Stimulated activated CD8-positive, alpha-beta memory T cell treated with anti-CD3 and anti-CD28 coated beads, Interleukin-15, amount 100 ng/mL, for 1 hour (primary cell): ENCODE data around the gene ZFR.
"Not testable (repeated sequence)": the region's sequence is repeated elsewhere in the genome, so short reads cannot be mapped to it uniquely, and the experiment has no call there.

Experiments
- DNase-seq: peaks from one replicate; pipeline ENCODE4 v3.0.0-alpha.2; 2020; ENCODE audit warnings: low read depth

ZFR gene

DNA sequence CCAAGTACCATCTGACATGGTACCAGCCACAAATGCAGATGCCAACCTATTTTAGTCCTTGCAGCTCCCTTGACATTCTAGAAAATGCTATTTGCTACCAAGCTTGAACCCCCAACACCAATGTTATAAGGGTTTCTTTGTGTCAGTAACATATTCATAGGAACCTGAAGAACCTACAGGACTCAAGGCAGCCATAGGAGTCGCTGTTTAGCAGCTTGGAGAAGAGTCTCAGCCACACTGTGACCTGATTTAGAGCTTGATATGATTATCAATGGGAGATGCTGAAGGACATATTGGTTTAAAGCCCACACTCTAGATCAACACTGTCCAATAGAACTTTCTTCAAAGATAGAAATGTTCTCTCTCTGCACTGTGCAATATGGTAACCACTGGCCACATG, 6.4 kb upstream of the ZFR start:
- DNase-seq = no peak

DNA sequence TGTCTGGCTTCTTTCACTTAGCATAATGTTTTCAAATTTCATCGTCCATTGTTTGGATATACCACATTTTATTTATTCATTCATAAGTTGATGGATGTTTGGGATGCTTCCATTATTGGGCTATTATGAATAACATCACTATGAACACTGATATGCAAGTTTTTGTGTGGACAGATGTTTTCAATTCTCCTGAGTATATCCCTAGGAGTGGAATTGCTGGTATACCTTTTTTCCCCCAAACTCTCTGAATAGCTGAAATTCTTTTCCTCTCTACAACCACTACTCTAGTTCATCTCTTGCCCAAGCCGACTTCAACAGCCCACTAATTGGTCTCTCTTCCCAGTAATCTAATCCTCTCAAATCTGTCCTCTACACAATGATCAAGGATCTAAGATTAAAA, 4.7 kb upstream of the ZFR start:
- no peak for DNase-seq

DNA sequence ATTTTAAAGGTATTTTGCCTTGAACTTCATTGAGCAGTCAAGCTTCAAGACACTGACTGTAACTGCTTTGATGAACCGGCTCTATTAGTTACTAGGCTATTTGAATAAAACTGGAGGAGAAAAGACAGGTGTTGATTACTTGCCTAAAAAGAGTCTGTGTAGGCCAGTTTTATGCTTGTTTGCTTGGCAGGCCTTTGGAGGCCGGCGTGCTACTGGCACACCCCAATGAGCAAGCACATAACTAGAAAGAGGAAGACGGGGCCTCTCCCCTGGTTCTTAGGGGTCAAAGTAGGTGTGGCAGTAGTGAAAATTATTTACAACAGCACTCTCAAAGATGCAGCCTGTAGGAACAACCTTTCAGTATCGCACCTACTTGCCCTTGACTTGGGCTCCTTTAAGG, 2.1 kb upstream of the ZFR start:
- no peak for DNase-seq

DNA sequence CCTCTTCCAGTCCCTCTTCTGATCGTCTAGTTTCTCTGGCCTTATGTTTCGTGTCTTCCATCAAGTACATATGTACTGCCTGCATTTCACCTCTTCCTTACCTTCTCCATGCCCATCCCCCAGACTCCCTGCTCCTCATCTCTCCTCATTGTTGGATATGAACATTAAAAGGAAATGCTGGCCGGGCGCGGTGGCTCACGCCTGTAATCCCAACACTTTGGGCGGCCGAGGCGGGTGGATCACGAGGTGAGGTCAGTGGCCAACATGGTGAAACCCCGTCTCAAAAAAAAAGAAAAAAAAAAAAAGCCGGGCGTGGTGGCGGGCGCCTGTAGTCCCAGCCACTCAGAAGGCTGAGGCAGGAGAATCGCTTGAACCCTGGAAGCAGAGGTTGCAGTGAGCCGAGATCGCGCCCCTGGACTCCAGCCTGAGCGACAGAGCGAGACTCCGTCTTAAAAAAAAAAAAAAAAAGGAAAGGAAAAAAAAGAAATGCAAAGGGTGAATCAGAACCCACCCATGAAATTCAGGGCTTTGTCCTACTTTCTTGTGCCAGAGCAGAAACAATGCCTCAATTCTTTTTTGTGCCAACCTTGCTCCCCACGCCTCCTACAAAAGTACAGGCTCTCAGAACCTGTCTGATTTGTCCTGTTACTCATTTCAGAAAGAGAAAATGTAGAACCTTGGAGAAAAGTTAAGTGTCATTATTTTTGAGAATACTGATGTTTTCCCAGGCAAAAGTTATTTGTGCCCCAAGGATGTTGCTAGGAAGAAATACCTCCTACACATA, 1.5 kb upstream of the ZFR start:
- DNase-seq = no peak

- DNase-seq = no peak
Measured at GRCh38 chr5:32445287-32445758, 783 bp upstream of the ZFR start.

DNA sequence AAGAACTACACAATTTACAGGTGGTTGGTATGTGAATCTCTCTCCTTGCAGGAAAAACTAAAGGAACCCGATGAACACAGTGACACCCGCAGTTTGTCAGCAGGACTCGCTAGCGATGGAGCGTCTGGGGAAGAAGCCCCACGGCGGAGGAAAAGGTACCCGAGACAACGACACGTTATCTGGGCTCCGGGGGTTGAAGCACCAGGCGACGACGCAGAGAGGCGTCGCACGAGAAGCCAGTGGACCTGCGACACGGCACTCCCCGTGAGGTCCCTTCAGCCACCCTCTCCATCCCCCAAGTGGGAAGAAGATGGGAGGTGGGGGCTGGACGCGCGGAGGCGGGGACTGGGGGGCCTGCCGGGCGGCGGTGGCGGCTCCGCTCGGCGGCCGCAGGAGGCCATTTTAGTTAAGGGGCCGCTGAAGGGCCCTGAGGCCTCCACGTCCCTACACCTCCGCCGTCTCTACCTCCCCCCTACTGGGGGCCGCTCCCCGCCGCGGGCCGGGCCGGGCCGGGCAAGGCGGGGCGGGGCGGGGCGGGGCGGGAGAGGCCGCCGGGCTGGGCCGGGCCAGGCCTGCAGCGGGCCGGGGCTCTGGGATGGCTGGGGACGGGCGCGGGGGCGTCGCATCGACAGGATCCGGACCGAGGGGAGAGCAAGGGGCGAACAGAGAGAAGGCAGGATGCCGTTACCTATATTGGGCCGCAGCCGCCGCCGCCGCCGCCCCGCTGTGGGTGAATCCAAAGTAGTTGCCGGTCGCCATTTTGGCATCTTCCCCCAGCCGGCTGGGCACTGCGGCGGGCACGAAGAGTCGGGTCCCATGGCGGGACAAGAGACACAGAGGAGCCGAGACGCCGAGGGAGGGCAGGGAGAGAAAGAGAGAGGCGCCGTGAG, 754 bp downstream of the ZFR start:
- peak; percentile 10 for DNase-seq

DNA sequence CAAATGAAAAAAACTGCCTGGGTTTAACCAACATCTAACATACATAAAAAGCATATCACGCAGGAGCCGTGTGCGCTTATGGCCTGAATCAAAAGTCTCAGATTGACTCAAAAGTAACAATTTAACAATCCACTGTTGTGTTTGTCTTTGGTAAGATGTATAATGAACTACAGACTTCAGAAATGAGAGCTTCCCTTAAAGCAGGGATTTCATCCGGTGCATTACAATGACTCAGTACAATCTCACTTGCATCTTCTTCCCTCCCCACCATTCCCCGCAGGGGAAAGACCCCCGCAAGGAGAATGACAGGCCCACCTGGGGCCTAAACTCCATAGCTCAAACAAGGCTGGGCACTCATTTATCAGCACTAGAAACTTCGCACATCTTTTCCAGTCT, 1.4 kb downstream of the ZFR start:
- DNase-seq = no peak

DNA sequence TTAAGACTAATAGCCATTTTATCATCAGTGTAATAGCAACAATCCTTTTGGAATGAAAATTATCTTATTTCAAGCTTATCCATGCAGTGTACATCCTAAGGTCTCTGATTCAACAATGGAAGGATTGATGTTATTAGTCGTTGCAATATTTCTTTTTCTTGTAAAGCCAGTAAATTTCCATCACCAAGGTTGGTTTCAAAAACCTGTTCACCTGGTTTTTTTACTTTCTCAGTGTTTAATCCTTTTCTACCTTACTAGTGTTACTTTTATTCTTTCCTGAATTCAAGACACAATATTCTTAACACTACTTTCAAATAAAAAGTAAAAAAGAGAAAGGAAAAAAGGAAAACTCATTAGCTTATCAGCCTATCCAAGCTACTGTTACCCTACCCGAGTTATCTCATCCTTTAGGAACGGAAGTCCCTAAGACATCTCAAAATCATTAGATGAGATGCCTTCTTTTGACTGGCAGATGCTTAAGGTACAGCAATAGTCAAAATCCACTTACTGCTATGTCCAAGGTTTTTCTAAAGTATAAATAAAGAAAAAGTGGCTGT, 5.4 kb downstream of the ZFR start:
- DNase-seq = no peak

GRCh38 chr5:32436553-32437242, 7.8 kb downstream of the ZFR start:
- DNase-seq = no peak

DNA sequence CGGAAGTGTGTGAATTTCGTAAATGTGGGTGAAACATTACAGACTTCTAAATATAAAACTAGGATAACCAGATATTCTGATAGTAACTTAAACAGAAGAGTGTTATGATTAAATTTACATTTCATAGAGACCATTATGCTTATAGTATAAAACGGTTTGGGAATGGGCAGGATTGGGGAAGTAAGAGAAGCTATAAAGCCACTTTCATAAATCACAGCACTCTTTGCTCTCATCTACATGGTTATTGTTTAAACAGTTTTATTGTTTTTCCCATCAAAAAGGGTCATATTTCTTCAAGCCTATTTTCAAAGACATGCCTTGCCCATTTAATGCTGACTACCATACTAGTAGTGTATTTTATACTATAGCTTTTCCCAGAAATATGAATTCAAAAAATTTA, 9.2 kb downstream of the ZFR start:
- DNase-seq = no peak

GRCh38 chr5:32434221-32434620, 10.3 kb downstream of the ZFR start:
- no peak for DNase-seq

DNA sequence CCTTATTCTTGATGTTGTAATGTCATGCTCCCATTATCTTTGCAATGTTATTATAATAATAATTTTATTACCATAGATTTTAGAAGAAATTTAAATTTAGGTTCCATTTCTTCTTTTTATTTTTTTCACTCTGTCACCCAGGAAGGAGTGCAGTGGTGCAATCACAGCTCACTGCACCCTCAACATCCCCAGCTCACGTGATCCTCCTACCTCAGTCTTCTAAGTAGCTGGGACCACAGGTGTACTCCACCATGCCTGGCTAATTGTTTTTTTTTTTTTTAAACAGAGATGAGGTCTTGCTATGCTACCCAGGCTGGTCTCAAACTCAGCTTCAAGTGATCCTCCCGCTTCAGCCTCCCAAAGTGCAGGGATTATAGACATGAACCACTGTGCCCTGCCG, 11.9 kb downstream of the ZFR start:
- DNase-seq = no peak

DNA sequence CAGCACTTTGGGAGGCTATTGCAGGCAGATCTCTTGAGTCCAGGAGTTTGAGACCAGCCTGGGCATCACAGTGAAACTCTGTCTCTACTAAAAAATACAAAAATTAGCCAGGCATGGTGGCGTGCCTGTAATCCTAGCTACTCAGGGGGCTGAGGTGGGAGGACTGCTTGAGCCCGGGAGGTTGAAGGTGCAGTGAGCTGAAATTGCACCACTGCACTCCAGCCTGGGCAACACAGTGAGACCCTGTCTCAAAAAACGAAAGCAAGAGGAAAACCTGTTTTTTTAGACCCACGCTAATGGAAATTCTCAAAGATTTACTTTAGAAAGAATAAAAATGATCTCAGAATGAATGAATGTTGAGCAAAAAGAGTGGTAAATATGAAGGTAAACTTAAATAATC, 13.7 kb downstream of the ZFR start:
- not testable (repeated sequence) for DNase-seq

GRCh38 chr5:32428426-32428825, 16.1 kb downstream of the ZFR start:
- no peak for DNase-seq

DNA sequence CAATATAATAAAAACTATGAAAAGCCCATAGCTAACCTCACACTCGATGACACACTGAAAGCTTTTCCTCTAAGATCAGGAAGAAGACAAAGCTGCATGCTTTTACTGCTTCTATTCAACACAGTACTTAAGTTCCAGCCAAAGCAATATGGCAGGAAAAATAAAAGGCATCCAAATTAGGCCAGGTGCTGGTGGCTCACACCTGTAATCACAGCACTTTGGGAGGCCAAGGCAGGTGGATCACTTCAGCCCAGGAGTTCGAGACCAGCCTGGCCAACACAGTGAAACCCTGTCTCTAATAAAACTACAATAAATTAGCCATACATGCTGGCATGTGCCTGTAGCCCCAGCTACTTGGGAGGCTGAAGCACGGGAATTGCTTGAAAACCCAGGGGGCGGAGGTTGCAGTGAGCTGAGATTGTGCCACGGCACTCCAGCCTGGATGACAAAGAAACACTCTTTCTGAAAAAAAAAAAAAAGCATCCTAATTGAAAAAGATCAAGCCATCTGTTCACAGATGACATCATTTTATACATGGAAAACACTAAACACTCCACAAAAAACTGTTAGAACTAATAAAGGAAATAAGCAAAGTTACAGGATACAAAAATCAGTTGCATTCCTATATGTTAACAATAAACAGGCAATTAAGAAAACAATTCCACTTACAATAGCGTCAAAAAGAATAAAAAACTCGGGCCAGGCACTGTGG, 17.9 kb downstream of the ZFR start:
- DNase-seq = no peak

DNA sequence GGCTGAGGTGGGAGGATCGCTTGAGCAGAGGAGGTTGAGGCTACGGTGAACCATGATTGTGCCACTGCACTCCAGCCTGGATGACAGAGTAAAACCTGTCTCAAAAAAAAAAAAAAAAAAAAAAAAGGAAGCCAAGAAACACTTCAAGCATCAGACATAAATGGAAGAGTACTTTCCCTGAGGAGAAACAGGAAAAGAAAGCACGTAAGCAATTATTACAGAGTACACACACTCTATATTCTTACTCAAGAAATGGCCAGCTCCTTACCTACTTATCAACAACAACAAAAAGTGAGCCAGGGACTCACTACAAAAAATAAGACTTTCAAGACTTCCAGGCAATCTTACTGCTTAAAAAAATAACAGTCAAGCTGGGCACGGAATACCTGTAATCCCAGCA, 21.8 kb downstream of the ZFR start:
- DNase-seq = no peak

DNA sequence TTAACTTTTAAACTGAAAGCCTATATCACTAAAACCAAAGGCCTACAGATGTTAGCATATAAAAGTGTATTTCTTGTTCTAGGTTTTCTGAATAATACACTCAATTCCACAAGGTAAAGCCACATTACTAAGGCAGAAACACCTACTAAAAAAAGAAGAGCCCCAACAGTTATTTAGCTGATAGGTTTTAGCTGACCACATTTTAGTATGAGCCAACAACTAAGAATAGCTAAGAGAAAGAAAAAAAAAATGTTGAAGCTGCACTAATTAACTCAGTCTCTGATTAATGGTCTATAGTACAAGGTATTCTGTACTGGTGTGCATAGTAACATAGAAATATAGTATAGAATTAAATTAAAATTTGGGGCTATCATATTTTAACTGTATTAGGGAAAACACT, 23.5 kb downstream of the ZFR start:
- no peak for DNase-seq

DNA sequence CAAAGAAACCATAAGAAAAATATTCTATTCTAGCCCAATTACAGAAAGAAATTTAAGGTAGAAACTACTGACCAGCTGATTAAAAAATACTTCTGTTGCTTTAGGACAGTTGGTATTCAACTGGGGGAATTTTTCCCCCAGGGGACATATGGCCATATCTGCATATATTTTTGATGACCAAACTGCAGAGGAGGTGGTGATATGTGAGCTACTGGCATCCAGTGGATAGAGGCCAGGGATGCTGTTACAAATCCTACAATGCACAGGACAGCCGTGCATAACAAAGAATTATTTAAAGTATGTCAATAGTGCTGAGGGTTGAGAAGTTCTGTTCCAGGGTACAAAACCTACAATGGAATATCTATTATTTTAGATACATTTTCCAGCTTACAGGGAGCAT, 24.0 kb downstream of the ZFR start:
- DNase-seq = no peak

DNA sequence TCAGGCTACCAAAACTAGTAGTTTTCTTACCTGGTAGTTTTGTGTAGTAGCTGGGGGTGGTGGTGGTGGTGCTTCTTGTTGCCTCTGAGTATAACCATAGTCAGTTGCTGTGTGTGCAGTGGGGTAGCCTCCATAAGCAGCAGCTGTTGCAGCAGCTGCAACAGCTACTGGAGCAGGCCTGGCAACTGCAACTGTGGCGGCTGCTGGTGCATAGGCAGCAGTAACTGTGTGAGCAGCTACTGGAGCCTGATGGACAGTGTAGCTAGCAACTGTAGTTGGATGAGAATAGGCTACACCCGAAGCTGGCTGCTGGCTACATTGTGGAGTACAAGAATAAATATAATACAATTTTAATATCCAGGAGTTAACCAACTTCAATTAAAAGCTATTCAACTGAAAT, 24.7 kb downstream of the ZFR start:
- DNase-seq = no peak

DNA sequence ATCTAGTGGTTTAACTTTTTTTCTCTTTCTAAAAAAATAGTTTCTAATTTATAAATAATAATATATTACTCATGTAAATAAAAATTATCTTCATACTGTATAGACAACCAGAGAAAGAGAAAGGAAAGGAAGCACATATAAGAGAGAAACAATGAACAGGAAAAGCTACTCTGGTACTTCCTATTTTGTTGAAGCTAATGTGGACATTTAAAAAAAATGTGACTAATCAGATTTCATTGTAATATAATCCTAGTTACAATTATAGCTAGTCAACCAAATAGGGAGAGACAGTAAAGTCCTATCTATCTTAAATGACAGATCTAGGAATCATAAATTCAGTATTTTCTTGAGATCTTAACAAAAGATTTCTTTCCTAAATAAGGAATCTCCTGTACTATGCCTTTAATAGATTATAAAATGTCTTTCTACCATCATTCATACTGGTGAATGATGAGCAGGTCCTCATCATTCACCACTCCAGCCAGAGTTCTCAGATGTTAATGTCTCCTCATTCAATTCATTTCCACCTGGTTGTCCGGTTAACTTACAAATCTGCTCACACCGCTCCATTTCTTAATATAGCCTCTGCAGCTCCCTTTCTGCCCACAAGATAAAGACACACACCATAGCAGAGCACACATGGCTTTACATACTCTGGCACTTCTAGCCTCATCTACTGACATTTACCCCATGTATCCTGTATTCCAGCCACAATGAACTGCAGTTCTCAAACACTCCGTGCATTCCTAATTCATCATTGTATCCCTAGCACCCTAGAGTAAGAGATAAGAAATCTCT, 30.9 kb downstream of the ZFR start:
- DNase-seq = no peak

- DNase-seq = no peak
Measured at GRCh38 chr5:32410630-32411029, 33.9 kb downstream of the ZFR start.
